GDM1 (cell line): Measurements from ENCODE around the gene REXO1.

Experiments used
- DNase-seq: peaks from one replicate; lab custom pipeline; 2025; lab: John Stamatoyannopoulos, UW

The REXO1 gene

DNA sequence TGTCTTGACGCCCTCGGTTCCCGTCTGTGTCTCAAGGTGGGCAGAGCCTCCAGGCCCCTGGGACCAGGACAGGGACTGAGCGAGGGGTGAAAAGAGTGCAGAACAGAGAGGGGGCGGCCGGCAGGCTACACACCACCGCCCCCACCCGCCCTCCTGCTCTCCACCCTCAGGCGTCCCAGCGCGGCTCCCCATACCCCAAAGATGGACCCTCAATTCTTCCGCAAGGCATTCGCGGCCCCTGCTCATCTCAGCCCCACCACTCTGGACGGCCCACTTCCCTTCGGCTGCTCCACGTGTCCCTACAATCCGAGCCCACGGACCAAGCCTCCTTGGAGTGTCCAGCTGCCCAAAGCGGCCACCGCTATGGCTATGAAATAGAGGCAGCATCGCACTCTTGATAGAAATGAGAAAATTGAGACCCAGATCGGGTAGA is 13.3 kb upstream of the REXO1 start:
- no peak for DNase-seq

DNA sequence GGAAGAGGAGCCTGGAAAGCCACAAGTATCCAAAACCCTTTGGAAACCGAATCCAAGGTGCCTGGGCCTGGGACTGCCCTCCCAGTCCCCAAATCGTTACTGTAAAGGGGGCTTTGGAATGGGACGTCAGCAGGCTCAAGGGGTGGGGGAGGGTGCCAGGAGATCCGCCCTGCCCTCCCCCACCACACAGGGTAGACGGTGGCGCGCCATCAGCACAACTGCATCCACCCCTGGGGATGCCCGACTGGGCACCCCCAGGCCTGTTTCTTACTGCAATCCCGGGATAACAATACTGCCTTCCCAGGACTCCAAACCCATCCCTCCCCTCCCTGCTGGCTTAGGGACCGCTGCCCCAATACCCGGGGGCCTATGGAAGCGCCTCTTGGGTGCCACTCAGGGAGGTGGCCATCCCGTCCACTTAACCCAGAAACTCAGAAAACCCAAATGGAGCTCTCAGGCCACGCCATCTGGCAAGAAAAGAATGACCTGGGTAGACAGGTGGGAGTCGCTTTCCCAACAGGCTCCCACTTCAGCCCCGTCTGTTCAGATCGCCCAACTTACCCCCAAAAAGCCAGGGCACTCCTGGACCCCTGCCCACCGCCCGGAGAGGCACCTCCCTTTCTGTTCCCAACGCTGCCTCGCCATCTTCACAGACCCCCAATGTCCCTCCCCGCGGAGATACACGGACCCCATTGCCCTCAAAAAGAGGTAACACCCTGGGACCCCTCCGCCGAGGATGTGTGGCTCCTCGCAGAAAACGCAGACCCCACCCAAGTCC is 12.7 kb upstream of the REXO1 start:
- DNase-seq: no peak

DNA sequence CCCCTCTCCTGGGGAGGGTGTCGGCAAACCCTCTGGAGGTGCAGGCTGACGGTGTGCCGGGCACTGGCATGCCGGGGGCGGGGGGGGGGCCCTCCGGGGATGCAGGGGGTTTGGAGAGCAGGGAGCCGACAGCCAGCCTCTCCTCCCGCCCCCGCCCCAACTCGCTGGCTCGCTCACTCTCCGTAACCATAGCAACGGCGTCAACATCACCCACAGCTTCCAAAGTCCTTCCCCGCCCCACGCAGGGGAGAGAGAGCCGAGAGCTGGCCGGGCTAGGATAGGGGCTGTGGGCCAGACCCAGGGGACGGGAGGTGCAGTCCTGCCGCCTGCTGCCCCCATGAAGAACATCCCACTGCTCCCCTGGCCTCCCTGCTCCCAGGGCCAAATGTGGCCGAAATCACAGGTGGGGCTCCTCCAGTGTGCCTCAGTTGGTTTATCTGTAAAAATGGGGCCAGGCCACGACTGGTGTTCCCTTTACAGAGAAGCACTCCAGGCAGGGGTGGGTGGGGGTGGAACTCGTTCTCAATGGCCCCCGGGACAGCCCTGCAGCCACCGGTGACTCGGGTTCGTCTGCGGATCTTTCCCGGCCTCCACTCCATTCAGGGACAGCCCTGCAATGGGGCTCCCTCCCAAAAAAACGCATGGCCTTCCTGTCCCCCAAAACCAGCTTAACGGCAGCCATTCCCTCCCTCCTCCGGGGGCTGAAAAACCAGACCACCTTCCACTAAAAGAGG is 11.9 kb upstream of the REXO1 start:
- no peak for DNase-seq

DNA sequence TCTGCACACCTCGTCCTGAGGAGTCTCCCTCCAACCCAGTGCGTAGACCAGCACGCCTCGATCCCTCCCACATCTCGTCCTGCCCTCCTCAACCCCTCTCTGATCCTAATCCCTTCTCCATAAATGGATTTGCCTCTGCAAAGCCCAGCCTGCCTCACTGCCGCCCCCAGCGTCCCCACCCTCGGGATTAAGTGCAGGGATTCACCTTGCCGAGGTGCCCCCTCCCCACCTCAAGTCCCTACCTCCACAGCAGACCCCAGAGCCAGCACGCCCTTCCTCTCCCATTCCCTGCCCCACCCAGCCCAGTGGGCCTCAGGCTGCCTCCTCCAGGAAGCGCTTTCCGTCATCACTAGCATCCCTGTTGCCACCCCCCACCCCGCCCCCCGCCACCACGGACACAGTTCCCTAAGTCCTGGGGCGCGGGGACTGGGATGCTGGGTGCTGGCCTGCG is 11.1 kb upstream of the REXO1 start:
- no peak for DNase-seq

GRCh38 chr19:1858412-1859081 is 10.3 kb upstream of the REXO1 start:
- DNase-seq: no peak

- peak; percentile 73 for DNase-seq
These were observed 9.5 kb upstream of the REXO1 start for GRCh38 chr19:1857648-1858326.

DNA sequence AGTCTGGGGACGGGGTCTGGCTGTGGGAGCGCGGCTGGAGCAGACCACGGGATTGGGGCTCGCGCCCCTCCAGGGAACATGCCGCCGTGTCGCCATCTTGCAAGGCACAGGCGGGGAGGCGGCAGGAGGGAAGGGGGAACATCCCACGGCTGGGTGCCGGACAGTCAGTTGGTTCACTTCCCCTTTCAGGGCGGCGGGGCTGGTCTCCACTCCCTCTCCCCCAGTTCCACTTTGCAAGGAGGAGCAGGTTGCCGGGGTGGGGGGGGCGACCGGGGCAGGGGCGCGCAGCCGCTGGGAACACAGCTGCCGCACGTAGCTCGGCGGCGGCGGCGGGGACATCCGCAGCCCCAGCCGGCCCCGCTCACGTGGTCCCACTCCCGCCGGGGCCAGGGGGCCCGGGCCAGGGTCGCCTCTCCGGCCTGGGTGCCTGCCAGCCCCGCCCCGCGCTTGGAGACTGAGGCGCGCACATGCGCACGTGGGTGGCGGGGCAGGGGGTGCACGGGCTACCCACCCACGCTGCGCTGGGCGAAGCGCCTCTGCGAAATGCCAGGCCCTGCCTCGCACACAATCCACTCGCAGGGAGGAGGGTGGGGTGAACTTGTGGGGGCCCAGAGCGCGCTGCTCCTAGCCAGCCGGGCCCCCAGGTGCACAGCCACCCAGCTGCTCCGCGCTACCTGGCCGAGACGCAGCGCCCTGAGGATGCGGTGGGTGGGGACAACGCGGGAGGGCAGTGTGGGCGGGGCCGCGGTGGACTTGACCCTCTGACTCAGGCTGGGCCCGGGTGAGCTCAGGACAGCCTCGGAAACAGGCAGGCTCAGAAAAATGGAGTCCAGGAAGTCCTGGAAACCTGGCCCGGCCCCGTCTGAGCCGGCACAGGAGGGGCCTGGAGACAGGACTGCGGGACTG is 8.7 kb upstream of the REXO1 start:
- DNase-seq: peak; percentile 80

DNA sequence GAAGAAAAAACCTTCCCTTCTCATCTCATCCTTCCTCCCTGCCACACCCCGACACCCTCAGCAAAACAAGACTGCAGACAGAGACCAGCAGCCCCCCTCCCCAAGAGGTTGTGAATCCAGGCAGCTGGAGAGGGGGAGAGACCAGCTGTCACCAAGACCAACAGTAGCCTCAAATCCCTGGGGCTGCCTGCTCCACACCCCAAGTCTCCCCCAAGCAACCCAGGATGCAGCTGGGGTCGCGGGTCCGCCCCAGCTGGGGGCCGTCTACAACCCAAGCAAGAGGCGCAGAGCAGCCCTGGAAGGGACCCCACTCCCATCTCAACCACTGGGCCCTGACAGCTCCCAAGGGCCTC is 8.0 kb upstream of the REXO1 start:
- DNase-seq: no peak

DNA sequence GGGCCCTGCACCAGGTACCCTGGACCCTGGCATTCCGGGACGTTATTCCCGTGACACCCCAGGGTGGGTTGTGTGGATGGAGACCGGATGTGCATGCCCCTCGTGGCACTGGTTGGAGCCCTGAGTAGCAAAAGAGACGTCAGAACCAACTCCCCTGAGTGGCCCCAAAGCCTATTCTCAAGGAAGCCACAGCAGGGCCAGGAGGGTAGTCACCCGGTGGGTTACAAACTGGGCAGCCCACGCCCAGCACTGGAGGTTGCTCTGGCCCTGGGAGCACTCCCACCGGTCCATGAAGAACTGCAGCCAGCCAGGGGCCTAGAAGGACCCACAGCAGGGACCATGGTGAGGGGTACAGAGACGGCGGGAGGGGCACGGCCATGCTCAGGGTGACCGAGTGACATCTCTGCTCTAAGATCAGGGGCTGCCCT is 7.6 kb upstream of the REXO1 start:
- no peak for DNase-seq

GRCh38 chr19:1855040-1855827 is 7.0 kb upstream of the REXO1 start:
- peak; percentile 91 for DNase-seq

- no peak for DNase-seq
These were observed 6.3 kb upstream of the REXO1 start for GRCh38 chr19:1854542-1855039.

DNA sequence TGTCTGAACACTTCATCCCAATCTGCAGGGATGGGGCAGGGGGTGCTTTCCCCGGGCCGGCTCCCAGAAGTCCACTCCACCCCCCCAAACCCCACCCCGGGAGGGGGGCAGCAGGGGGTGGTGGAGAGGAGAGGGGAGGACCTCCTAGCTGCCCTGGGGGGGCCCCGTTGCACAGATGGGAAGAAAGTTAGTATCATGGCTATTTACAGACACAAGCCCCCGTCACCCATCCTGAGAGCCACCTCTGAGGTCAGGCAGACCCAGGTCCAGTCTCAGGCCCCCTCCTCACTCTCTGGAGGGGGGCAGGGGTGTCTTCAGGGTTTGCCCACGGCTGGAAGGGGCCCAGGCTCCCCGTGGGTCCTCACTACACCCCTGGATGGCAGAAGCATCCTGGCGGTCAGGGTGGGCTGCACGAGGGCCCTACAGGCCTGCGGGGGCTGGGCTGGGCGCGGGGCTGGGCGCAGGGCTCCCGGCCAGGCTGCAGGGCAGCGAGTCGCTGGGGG is 5.8 kb upstream of the REXO1 start:
- no peak for DNase-seq

GRCh38 chr19:1853295-1854038 is 5.2 kb upstream of the REXO1 start:
- DNase-seq: peak; percentile 80

- DNase-seq: no peak
These were observed 4.4 kb upstream of the REXO1 start for GRCh38 chr19:1852581-1853128.

DNA sequence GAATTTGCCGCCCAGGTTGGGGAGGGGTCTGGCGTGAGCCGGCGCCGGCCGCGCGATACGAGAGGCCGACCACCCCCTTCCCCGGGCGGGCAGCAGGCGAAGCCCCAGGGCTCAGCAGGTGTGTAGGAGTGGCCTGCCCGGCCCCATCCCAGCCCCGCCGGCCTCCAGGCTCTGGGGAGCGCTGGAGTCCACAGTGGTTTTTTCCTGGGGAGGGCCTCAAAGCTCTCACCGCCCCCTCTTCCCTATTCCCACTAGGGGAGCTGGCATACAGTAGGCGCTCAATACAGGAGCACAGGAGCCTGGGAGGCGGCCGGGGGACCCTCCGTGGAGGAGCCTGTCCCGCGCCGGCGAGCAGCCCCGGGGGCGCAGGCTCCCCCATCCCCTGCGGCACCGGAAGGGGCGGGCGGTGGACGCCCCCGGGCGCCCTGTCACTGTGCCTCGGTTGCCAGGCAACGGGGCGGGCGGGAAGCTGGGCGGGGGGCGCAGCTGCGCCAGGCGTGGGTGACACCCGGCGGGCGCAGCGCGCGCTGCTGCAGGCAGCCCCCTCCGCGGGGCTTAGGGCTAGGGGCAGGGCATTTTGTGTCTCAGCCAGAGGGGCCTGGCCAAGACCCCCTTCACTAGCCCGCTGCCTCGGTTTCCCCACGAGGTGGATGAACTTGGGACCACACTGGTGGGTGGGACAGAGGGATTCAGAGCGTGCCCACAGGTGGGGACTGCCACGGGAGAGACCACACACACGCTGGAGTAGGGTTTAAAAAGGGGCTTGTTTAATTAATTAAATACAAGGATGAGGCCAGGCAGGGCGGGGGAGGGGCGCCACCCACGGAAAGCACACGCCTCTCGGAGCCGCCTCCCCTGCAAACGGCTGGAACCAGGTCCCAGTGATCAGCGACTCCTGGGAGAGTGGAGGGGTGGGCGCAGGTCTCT is 3.6 kb upstream of the REXO1 start:
- DNase-seq: no peak

DNA sequence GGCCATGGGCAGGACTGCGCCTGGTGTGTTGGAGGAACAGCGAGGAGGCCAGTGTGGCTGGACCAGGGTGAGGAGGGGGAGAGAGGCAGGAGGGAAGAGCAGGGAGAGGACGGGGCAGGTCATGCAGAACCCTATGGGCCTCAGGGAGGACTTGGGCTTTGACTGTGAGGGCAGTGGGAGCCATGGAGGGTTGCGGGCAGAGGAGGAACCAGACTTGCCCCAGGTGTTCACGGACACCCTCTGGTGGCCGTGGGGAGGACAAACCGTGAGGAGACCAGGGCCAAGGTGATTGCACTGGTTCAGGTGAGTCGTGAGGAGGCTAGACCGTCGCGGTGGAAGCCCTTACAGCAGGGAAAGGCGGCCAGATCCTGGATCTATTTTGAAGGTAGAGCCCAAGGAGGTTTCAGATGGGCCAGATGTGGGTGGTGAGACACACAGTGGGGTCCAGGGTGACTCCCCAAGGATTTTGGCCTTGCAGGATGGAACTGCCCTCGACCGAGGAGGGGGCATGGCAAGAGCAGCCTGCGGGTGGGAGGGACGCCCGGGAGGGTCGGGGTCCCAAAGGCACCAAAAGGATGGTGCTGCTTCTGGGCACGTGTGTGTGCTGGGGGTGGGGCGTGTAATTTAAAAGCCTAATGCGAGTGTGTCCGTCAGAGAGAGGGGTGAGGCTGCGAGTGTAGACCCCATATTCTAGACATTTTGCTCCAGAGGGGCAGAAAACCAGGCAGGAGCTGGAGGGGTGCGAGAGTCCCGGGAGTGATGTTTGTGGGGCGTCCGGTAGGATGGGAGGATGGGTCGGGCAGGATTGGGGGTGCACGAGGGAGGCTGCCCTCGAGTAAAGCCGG is 2.7 kb upstream of the REXO1 start:
- no peak for DNase-seq

DNA sequence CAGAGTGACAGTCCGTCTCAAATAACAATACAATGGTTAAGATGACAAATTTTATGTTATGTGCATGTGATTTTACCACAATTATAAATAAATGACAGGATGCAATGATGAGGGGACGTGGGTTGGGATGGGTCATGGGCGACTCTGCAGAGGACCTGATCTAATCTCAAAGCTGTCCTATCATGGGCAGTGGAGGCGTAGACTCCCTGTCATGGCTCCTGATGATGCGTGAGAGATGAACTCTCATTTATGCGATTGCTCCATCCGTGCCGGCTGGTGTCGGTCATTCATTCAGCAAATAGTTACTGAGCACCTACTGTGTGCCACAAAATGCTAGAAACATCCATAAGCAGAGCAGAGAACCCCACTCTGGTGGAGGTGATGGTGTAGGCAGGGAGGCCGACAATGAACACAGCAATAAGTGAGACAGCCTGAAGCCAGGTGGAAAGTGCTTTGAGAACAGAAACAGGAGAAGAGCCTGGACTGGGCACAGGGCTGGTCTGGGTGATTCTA is 1.7 kb upstream of the REXO1 start:
- no peak for DNase-seq
